A375 (cell line): ENCODE results near the gene GJC2. TPM values are rescaled to one million over a fixed set of nuclear protein-coding genes. Genes with fewer than 3 reads are reported as not detected.

Experiments
- small RNA-seq: library from RNA; depleted of rRNA; stranded (forward); fragments of <200 nt; gene quantifications from one replicate; pipeline ENCODE3, GENCODE V24; 2014
- total RNA-seq: library from RNA; depleted of rRNA; stranded (reverse); fragments of >200 nt; shearing (Covaris generic); gene quantifications from 2 replicates; pipeline ENCODE4 v1.2.3, GENCODE V29; 2014; rRNA removed

GJC2 gene
- 3.1 and 3.3 TPM in 2 replicates for total RNA-seq

DNA sequence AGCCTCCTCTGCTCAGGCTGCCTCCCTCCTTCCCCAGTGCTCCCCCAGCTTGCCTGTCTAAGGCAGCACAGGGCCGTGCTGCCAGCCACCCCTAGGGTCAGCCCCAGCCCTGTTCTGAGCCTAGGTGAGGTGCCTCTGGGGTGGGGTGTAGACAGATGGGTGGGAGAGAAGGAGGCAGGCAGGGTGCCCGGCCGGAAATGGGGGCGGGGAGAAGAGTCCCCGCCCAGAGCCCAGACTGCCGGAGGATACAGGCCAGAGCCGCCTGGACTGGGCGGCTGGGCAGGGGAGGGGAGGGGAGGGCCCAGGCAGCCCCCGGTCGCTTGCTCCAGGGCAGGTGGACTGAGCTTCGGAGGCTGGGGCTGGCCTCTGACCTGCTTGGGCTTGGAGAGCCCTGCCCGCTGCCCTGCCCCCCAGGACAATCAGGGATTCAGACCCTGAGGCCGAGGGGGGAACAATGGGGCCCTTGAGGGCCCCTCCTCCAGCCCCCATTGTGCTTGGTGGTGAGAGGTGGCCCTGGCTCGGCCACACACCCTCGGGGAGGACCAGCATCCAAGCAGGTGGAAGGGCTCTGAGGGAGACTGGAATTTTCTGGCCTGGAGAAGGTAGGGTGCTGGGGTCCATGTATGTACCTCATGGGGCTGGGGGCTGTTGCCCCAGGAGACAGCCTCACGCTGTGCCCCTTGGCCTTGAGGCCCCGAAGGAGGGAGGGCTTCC is at the start of gene GJC2:
GJC2 (plus strand) TSS at position 525 of the 714 bp plus-strand sequence. CDS start 7,829 bp downstream, outside the sequence.

GRCh38 chr1:228102791-228103620 is 46.7 kb upstream of the GJC2 start, which contains the start of gene C1orf35:
Gene C1orf35, minus strand, starts transcription at chr1:228103325. Its CDS starts 98 bp downstream, at chr1:228103227.

DNA sequence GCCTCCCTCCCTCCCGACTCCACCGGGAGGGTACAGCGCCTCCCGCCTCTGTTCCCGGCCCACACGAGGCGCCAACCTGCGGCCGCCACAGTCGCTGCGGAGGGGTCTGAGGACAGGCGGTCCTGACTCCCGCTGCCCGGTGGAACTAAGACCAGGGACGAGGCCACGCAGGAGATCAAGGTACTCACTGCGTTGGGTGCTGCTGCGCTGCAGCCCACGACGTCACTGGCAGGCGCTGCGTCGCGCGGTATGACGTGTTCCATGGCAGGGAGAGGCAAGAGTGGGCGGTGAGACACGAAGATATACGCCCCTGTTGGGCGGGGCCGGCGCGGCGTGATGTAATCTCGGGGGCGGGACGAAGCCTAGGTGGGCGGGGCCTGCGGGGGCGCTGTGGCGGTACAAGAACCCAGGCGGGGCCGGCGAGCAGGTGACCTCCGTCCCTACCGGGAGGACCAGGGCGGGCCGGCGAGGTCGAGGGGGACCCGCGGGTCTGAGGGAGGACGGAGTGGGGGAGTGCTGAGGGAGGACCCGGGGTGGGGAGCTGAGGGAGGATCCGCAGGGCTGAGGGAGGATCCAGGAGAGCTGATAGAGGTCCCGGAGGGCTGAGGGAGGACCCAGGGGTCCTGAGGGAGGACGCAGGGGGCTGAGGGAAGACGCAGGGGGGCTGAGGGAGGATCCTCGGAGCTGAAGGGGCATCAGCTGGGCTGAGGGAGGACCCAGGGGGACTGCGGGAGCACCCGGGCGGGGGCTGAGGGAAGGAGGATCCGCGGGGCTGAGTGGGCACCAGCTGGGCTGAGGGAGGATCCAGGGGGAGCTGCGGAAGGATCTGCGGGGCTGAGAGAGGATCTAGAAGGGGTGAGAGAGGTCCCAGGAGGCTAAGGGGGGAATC is 40.4 kb upstream of the GJC2 start, which contains the start of gene MRPL55:
MRPL55 (minus strand) TSS at position 227 of the 889 bp plus-strand sequence. CDS start 1,039 bp downstream, outside the sequence.

DNA sequence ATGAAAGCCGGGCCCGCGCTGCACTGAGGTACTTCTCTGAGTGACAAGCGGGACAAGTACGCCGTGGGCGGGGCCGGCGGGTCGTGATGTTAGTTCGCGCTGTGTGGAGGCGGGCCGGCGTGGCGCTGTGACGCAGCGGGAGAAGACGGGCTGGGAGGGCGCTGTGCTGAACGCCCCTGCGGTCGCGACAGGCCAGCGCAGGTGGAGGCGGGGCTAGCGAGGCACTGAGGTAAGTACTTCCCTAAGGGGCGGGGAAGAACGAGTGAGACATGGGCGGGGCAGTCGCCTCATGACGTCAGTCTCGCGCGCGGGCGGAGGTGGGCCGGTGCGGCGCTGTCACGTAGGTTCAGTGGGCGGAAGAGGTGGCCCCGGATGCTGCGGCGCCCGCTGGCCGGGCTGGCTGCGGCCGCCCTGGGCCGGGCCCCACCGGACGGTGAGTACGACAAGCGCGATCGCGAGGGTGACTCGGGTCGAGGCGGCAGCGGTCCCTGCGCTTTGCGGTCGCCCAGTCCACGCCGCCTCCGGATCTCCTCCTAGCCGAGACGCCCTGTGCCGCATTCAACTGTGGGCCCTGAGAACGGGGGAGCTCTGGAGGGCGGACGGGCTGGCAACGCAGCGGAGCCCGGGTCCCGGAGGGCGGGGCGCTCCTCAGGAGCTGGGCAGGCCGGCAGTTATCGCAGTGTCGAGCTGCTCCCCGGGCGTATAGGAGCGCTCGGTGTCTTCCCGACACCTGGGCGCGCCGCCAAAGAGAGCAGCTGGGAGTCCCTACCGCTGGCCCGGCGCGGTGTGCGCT is 9.6 kb upstream of the GJC2 start, which contains the start of gene GUK1:
GUK1 (plus strand) TSS at position 349 of the 793 bp plus-strand sequence; CDS start at position 373, 24 bp downstream.

GRCh38 chr1:228165372-228166169 is 15.8 kb downstream of the GJC2 start, which contains the start of gene IBA57:
Gene IBA57, plus strand, starts transcription at chr1:228165804. Its CDS starts 13 bp downstream, at chr1:228165817.

GRCh38 chr1:228207851-228208821 is 58.4 kb downstream of the GJC2 start, which contains the start of gene OBSCN:
Gene OBSCN, plus strand, starts transcription at chr1:228208044. Its CDS starts 3,740 bp downstream, at chr1:228211784.

Small RNA genes lying within 50 kb of the gene (small RNA-seq; reads per million reads assigned to genes)
- not detected for gene AL359510.1

Other genes with a start within 250 kb of the GJC2 start
- gene WNT9A, start 202.0 kb upstream of the GJC2 start, total RNA-seq = 0.72 and 0.83 TPM in 2 replicates
- not detected in 2 replicates for gene WNT3A, start 142.9 kb upstream of the GJC2 start, total RNA-seq
- gene ARF1, start 67.2 kb upstream of the GJC2 start, total RNA-seq = 259 and 295 TPM in 2 replicates
- gene C1orf35, start 46.6 kb upstream of the GJC2 start, total RNA-seq = 32.0 and 34.4 TPM in 2 replicates
- gene MRPL55, start 40.6 kb upstream of the GJC2 start, total RNA-seq = 121 and 136 TPM in 2 replicates
- 342 and 456 TPM in 2 replicates for gene GUK1, start 9.7 kb upstream of the GJC2 start, total RNA-seq
- 9.6 and 10.7 TPM in 2 replicates for gene IBA57, start 15.9 kb downstream of the GJC2 start, total RNA-seq
- gene OBSCN, start 58.1 kb downstream of the GJC2 start, total RNA-seq = 3.3 and 3.6 TPM in 2 replicates